ENCODE data around the gene EEF2K. TPM values are rescaled to one million over a fixed set of nuclear protein-coding genes. Genes with fewer than 3 reads are reported as not detected.

EEF2K gene
- total RNA-seq, 4 donors from 2014 or later: 22.2 to 223 (median 50.1) TPM

DNA sequence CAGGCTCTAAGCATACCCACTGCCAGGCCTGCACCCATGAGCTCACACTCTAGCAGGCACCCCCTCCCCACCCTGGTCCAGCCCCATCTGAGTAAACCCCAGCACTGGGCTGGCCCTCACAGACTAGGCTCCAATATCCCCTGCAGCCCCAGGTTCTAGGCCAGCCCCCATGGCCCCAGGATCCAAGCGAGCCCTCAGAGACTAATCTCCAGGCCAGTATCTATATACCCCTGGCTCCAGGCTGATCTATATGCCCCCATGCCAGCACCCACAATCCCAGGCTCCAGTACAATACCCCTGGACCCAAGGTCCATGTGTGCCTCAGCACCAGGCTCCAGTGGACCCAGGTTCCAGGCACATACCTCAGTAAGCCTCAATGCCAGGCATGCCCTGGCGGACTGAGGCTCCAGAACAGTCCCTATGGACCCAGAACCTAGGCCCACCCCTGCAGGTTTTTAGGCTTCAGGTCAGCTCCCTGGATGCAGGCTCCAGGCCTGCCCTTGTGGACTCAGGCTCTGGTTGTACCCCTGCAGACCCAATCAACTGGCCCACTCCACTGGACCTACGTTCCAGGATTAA is 129.7 kb downstream of the EEF2K start:
- Histone ChIP-seq H3K4me1 (no peaks in the 10 kb centered on the region), H3K27me3 (no peaks in the 10 kb centered on the region), H3K27ac (no peak overlapping the region), H3K9me3 (peaks cover 7% of the 10 kb centered on the region in 2 donors), H3K36me3 (peaks cover 0 to 44% (median 13%) of the 10 kb centered on the region in 4 donors), H3K4me3 (no peak overlapping the region)
- DNase-seq: no peak
- in situ Hi-C loops (cut with MboI; ENCODE audit: low pct_ligation_motif_present in 1 of 4, low pct_unique_long_range_greater_than_20kb in 1 of 4, low sequenced_read_pairs in 3 of 4) (loop anchor here in 1 of 4 donors (25.0 kb wide), 1 partner anchor 302 kb away; no protein-coding TSS in a partner anchor), intact Hi-C loops (cut with DNase I; ENCODE audit: low total_unique reads) (no loop called here)
- TF ChIP-seq, protein P1, sequence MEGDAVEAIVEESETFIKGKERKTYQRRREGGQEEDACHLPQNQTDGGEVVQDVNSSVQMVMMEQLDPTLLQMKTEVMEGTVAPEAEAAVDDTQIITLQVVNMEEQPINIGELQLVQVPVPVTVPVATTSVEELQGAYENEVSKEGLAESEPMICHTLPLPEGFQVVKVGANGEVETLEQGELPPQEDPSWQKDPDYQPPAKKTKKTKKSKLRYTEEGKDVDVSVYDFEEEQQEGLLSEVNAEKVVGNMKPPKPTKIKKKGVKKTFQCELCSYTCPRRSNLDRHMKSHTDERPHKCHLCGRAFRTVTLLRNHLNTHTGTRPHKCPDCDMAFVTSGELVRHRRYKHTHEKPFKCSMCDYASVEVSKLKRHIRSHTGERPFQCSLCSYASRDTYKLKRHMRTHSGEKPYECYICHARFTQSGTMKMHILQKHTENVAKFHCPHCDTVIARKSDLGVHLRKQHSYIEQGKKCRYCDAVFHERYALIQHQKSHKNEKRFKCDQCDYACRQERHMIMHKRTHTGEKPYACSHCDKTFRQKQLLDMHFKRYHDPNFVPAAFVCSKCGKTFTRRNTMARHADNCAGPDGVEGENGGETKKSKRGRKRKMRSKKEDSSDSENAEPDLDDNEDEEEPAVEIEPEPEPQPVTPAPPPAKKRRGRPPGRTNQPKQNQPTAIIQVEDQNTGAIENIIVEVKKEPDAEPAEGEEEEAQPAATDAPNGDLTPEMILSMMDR (IDR thresholded peaks at IDR 0.05): no peak
- no peak for TF ChIP-seq EP300 (IDR thresholded peaks at IDR 0.05; ENCODE audit: low read depth)
- no peak for TF ChIP-seq POLR2A (IDR thresholded peaks at IDR 0.05)
- TF ChIP-seq POLR2AphosphoS5 (IDR thresholded peaks at IDR 0.05): no peak
- 100% methylated on average over 3 of the region's 3 CpGs; no CpG with 5 or more reads in 1 of the 2 donors for WGBS, 2 donors (ENCODE audit: low coverage in 1 of 2)

DNA sequence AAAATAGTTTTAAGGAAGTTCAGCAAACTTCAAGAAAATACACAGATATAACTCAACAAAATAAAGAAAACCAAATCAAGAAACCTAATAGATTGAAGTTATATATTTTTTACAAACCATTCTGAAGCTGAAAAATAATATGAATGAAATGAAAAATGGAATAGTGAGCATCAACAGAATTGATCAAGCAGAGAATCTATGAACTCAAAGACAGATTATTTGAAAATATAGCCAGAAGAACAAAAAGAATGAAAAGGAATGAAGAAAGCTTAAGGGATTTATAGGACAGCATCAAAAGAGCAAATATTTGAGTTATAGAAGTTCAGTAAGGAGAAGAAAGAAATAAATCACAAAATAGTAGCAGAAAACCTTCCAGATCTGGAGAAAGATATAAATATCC is 130.5 kb downstream of the EEF2K start:
- DNase-seq: no peak
- in situ Hi-C loops (cut with MboI; ENCODE audit: low pct_ligation_motif_present in 1 of 4, low pct_unique_long_range_greater_than_20kb in 1 of 4, low sequenced_read_pairs in 3 of 4): loop anchor here in 1 of 4 donors (25.0 kb wide), 1 partner anchor 301 kb away; no protein-coding TSS in a partner anchor
- intact Hi-C loops (cut with DNase I; ENCODE audit: low total_unique reads): no loop called here
- H3K27ac ChIP-seq: no peak overlapping the region
- peaks cover 0 to 44% (median 13%) of the 10 kb centered on the region in 4 donors for H3K36me3 ChIP-seq
- H3K4me3 ChIP-seq: no peak overlapping the region
- no peaks in the 10 kb centered on the region for H3K27me3 ChIP-seq
- TF ChIP-seq, protein P1 (IDR thresholded peaks at IDR 0.05): no peak
- TF ChIP-seq EP300 (IDR thresholded peaks at IDR 0.05; ENCODE audit: low read depth): no peak
- no peak for TF ChIP-seq POLR2A (IDR thresholded peaks at IDR 0.05)
- no peak for TF ChIP-seq POLR2AphosphoS5 (IDR thresholded peaks at IDR 0.05)
- H3K4me1 ChIP-seq: no peaks in the 10 kb centered on the region
- H3K9me3 ChIP-seq: peaks cover 7% of the 10 kb centered on the region in 2 donors

DNA sequence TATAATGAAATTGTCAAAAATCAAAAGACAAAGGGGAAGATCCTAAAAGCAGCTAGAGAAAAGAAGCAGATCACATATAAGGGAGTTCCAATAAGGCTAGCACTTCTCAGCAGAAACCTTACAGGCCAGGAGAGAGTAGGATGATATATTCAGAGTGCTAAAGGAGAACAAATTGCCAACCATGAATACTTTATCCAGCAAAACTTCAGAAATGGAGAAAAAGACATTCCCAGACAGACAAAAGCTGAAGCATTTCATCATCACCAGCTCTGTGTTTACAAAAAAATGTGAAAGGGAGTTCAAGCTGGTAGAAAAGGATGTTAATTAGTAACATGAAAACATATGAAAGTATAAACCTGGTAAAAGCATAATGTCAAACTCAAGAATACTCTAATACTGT is 131.0 kb downstream of the EEF2K start:
- intact Hi-C loops (cut with DNase I; ENCODE audit: low total_unique reads) (no loop called here), in situ Hi-C loops (cut with MboI; ENCODE audit: low pct_ligation_motif_present in 1 of 4, low pct_unique_long_range_greater_than_20kb in 1 of 4, low sequenced_read_pairs in 3 of 4) (loop anchor here in 1 of 4 donors (25.0 kb wide), 1 partner anchor 300 kb away; no protein-coding TSS in a partner anchor)
- Histone ChIP-seq H3K9me3 (peaks cover 7% of the 10 kb centered on the region in 2 donors), H3K27ac (no peak overlapping the region), H3K4me3 (no peak overlapping the region), H3K36me3 (peaks cover 0 to 43% (median 12%) of the 10 kb centered on the region in 4 donors), H3K4me1 (no peaks in the 10 kb centered on the region), H3K27me3 (no peaks in the 10 kb centered on the region)
- TF ChIP-seq, protein P1 (IDR thresholded peaks at IDR 0.05): no peak
- TF ChIP-seq POLR2AphosphoS5 (IDR thresholded peaks at IDR 0.05): no peak
- no peak for TF ChIP-seq POLR2A (IDR thresholded peaks at IDR 0.05)
- no peak for DNase-seq

DNA sequence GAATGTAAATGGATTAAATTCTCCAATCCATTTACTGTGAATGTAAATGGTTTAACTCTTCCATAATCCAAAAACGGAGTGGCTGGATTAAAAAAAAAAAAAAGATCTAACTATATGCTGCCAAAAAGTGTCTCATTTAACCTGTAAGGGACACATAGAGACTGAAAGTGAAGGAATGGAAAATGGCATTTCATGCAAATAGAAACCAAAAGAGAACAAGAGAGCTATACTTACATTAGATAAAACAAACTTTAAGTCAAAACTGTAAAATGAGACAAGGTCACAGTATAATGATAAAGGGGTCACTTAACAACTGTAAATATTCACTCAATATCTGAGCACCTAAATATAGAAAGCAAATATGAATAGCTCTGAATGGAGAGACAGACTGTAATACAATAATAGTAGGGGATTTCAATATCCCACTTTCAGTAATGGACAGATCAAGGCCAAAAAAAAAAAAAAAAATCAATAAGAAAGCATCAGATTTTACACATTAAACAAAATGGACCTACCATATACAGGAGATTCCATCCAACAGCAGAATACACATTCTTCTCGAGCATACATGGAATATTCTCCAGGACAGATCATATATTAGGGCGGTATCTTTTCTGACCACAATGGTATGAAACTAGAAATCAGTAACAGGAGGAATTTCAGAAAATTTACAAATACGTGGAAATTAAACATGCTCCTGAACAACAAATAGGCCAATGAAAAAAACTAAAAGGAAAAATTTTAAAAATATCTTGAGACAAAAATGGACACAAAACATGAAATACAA is 132.0 kb downstream of the EEF2K start:
- no peak overlapping the region for H3K27ac ChIP-seq
- intact Hi-C loops (cut with DNase I; ENCODE audit: low total_unique reads): no loop called here
- no peak overlapping the region for H3K4me3 ChIP-seq
- no peaks in the 10 kb centered on the region for H3K4me1 ChIP-seq
- peaks cover 7% of the 10 kb centered on the region in 2 donors for H3K9me3 ChIP-seq
- no peaks in the 10 kb centered on the region for H3K27me3 ChIP-seq
- in situ Hi-C loops (cut with MboI; ENCODE audit: low pct_ligation_motif_present in 1 of 4, low pct_unique_long_range_greater_than_20kb in 1 of 4, low sequenced_read_pairs in 3 of 4): loop anchor here in 1 of 4 donors (25.0 kb wide), 1 partner anchor 299 kb away; no protein-coding TSS in a partner anchor
- DNase-seq: no peak
- peaks cover 0 to 37% (median 10%) of the 10 kb centered on the region in 4 donors for H3K36me3 ChIP-seq
- TF ChIP-seq POLR2AphosphoS5 (IDR thresholded peaks at IDR 0.05) (no peak), POLR2A (IDR thresholded peaks at IDR 0.05) (no peak), EP300 (IDR thresholded peaks at IDR 0.05; ENCODE audit: low read depth) (no peak)
- TF ChIP-seq, protein P1 (IDR thresholded peaks at IDR 0.05): no peak
- 92 to 95% methylated on average over 4 of the region's 4 CpGs for WGBS, 2 donors (ENCODE audit: low coverage in 1 of 2)
